Keratinocyte (primary cell): Measurements from ENCODE around the gene PGLYRP1. TPM values are rescaled to one million over a fixed set of nuclear protein-coding genes. Genes with fewer than 3 reads are reported as not detected.

Source experiments
- DNase-seq: peaks from one replicate; pipeline ENCODE4 v3.0.0-alpha.2; 2011; ENCODE audit warnings: low read depth, missing footprints, low spot score
- FAIRE-seq: peaks from 2 replicates; lab custom pipeline; 2011; peaks lifted over from hg19 to GRCh38; lab: Jason Lieb, UNC
- H2AFZ ChIP-seq: 2 replicates; pipeline ENCODE4 v1.6.0; 2012; ENCODE audit warnings: low read length, control low read depth, inconsistent platforms; ENCODE audit not compliant: control insufficient read depth
- H3K27ac ChIP-seq: 2 replicates; pipeline ENCODE4 v1.5.1; 2011; ENCODE audit warnings: low read length; ENCODE audit not compliant: control insufficient read depth, insufficient read depth
- H3K27me3 ChIP-seq: 3 replicates; pipeline ENCODE4 v1.6.0; 2011; ENCODE audit warnings: low read length; ENCODE audit not compliant: control insufficient read depth, insufficient read depth; ENCODE audit errors: extremely low read depth
- H3K36me3 ChIP-seq, 2 experiments: 2 replicates in 1 of 2; 3 replicates in 1 of 2; pipeline ENCODE4 v1.5.1; 2011; ENCODE audit warnings: low read length in 2 of 2, mild to moderate bottlenecking in 1 of 2; ENCODE audit not compliant: control insufficient read depth in 2 of 2, insufficient read depth in 2 of 2; ENCODE audit errors: extremely low read depth in 1 of 2
- H3K4me1 ChIP-seq: 3 replicates; pipeline ENCODE4 v1.5.1; 2011; ENCODE audit warnings: low read length; ENCODE audit not compliant: control insufficient read depth, insufficient read depth; ENCODE audit errors: extremely low read depth
- H3K4me2 ChIP-seq: 3 replicates; pipeline ENCODE4 v1.6.0; 2011; ENCODE audit warnings: low read depth, low read length; ENCODE audit not compliant: control insufficient read depth, insufficient read depth; ENCODE audit errors: extremely low read depth
- H3K4me3 ChIP-seq, 3 experiments: fragments of 200-600 bp in 1 of 3; sonication (generic) in 1 of 3; 2 replicates in 2 of 3; 3 replicates in 1 of 3; pipeline ENCODE4 v1.5.1; 2011 to 2016; ENCODE audit warnings: low read length in 3 of 3, mild to moderate bottlenecking in 3 of 3, control low read depth in 2 of 3, inconsistent platforms in 1 of 3, low read depth in 1 of 3, mixed read lengths in 1 of 3, mixed run types in 1 of 3, moderate library complexity in 1 of 3; ENCODE audit not compliant: control insufficient read depth in 2 of 3, insufficient read depth in 2 of 3; ENCODE audit errors: extremely low read depth in 1 of 3
- H3K79me2 ChIP-seq: 2 replicates; pipeline ENCODE4 v1.6.0; 2012; ENCODE audit warnings: low read length; ENCODE audit not compliant: control insufficient read depth, insufficient read depth
- H3K9ac ChIP-seq: 3 replicates; pipeline ENCODE4 v1.6.0; 2011; ENCODE audit warnings: low read length; ENCODE audit not compliant: control insufficient read depth, insufficient read depth; ENCODE audit errors: extremely low read depth
- H3K9me1 ChIP-seq: 3 replicates; pipeline ENCODE4 v1.6.0; 2011; ENCODE audit warnings: low read length; ENCODE audit not compliant: control insufficient read depth, insufficient read depth; ENCODE audit errors: extremely low read depth
- H3K9me3 ChIP-seq: 2 replicates; pipeline ENCODE4 v1.5.1; 2012; ENCODE audit warnings: low read depth, low read length; ENCODE audit not compliant: control insufficient read depth
- H4K20me1 ChIP-seq: 3 replicates; pipeline ENCODE4 v1.6.0; 2011; ENCODE audit warnings: low read length; ENCODE audit not compliant: control insufficient read depth, insufficient read depth; ENCODE audit errors: extremely low read depth
- CTCF ChIP-seq, 3 experiments: IDR thresholded peaks in 1 of 3; conservative IDR thresholded peaks in 1 of 3; optimal IDR thresholded peaks in 1 of 3; 2 replicates in 2 of 3; 3 replicates in 1 of 3; pipeline versions ENCODE3 to v1.5.1; 2011; ENCODE audit warnings: low read length in 3 of 3, mild to moderate bottlenecking in 3 of 3, moderate library complexity in 2 of 3, control low read depth in 1 of 3, inconsistent platforms in 1 of 3; ENCODE audit not compliant: insufficient read depth in 2 of 3; ENCODE audit errors: extremely low read depth in 1 of 3
- EZH2 ChIP-seq: IDR thresholded peaks from one replicate; pipeline ENCODE4 v1.6.1; 2012; ENCODE audit warnings: inconsistent platforms, mild to moderate bottlenecking, low read length, moderate library complexity
- dilution Hi-C: fragments of 300-500 bp; cut with MboI; formaldehyde crosslinking; loops from one replicate; pipeline ENCODE4 v1.7.0; 2020; ENCODE audit warnings: low sequenced_read_pairs; ENCODE audit not compliant: extremely low pct_ligation_motif_present
- polyA plus RNA-seq, 5 experiments: library from polyadenylated mRNA; depleted of rRNA in 3 of 5; stranded (reverse) in 3 of 5; stranded (forward) in 1 of 5; unstranded in 1 of 5; fragments of >200 nt; gene quantifications; 1 replicate in 1 of 5; 2 replicates in 3 of 5; 3 replicates in 1 of 5; pipeline versions ENCODE4 v1.2.1 to v1.2.3, GENCODE V29; 2011 to 2012; ENCODE audit warnings: missing spikeins in 2 of 5, low read depth in 1 of 5, low replicate concordance in 1 of 5

Gene PGLYRP1
- polyA plus RNA-seq, 1 donor (not counting 4 experiments of a cell fraction or from before 2014, with no cell fraction given) = not detected

- H3K27ac ChIP-seq = no peak overlapping the region
- peaks cover 3% of the 10 kb centered on the region for H3K9me3 ChIP-seq
- no peaks in the 10 kb centered on the region for H3K79me2 ChIP-seq
- FAIRE-seq = no peak
- TF ChIP-seq CTCF (optimal IDR thresholded peaks at IDR 0.05 in 1 of 3, IDR thresholded peaks at IDR 0.05 in 1 of 3, conservative IDR thresholded peaks at IDR 0.05 in 1 of 3; ENCODE audit: extremely low read depth in 1 of 3, insufficient read depth in 2 of 3, low read length in 3 of 3) = no peak
- TF ChIP-seq EZH2 = no peak
- H3K9ac ChIP-seq = no peak overlapping the region
- no peak overlapping the region for H3K4me3 ChIP-seq
- dilution Hi-C loops = no loop called here
- no peaks in the 10 kb centered on the region for H3K9me1 ChIP-seq
- H3K4me2 ChIP-seq = no peak overlapping the region
- no peaks in the 10 kb centered on the region for H3K4me1 ChIP-seq
- peaks cover 0 to 1% of the 10 kb centered on the region in 2 experiments for H3K36me3 ChIP-seq
- H4K20me1 ChIP-seq = peaks cover 3% of the 10 kb centered on the region
- no peak for DNase-seq
- H3K27me3 ChIP-seq = peaks cover 39% of the 10 kb centered on the region
- H2AFZ ChIP-seq = no peak overlapping the region
Measured at GRCh38 chr19:46032597-46033025, 9.8 kb upstream of the PGLYRP1 start.

GRCh38 chr19:46031781-46032596 is 9.1 kb upstream of the PGLYRP1 start:
- peaks cover 33% of the 10 kb centered on the region for H3K27me3 ChIP-seq
- no peak overlapping the region for H3K4me2 ChIP-seq
- no peak for FAIRE-seq
- H3K79me2 ChIP-seq = no peaks in the 10 kb centered on the region
- dilution Hi-C loops = no loop called here
- H3K27ac ChIP-seq = no peak overlapping the region
- H3K9ac ChIP-seq = no peak overlapping the region
- H4K20me1 ChIP-seq = peaks cover 3% of the 10 kb centered on the region
- no peak for TF ChIP-seq CTCF (optimal IDR thresholded peaks at IDR 0.05 in 1 of 3, IDR thresholded peaks at IDR 0.05 in 1 of 3, conservative IDR thresholded peaks at IDR 0.05 in 1 of 3; ENCODE audit: extremely low read depth in 1 of 3, insufficient read depth in 2 of 3, low read length in 3 of 3)
- TF ChIP-seq EZH2 = no peak
- no peaks in the 10 kb centered on the region for H3K4me1 ChIP-seq
- no peak for DNase-seq
- H3K36me3 ChIP-seq = peaks cover 0 to 1% of the 10 kb centered on the region in 2 experiments
- peaks cover 3% of the 10 kb centered on the region for H3K9me3 ChIP-seq
- H2AFZ ChIP-seq = no peak overlapping the region
- no peaks in the 10 kb centered on the region for H3K9me1 ChIP-seq
- no peak overlapping the region for H3K4me3 ChIP-seq
